Cerebellar nuclear complex (tissue), 1 donor: ENCODE data around the gene SLC31A1.

Source experiments
- DNase-seq, 2 experiments: peaks; one replicate each; lab custom pipeline; 2025; lab: John Stamatoyannopoulos, UW

The SLC31A1 gene

DNA sequence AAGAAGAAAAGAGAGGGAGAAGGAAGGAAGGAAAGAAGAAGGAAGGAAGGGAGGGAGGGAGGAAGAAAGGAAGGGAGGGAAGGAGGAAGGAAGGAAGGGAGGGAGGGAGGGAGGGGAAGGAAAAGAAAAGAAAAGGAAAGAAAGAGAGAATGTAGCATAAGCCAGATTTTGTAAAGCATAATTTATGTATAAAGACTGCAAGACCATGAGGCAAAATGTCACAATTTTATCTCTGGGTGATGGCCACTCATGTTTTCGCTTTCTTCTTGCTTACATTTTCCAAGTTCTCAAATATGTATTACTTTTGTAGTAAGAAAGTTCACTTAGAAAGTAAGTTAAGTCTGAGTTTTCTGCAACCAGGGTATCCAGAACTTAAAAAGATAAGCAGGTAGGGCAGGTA lies 85.2 kb downstream of the SLC31A1 start:
- no peak for DNase-seq

- no peak for DNase-seq
These were observed 86.1 kb downstream of the SLC31A1 start for GRCh38 chr9:113307396-113307975.

- no peak for DNase-seq
These were observed 88.0 kb downstream of the SLC31A1 start for GRCh38 chr9:113309204-113309813.

- no peak for DNase-seq
These were observed 89.2 kb downstream of the SLC31A1 start for GRCh38 chr9:113310538-113310937.

- no peak for DNase-seq
These were observed 90.6 kb downstream of the SLC31A1 start for GRCh38 chr9:113311961-113312360.

- no peak for DNase-seq
These were observed 91.9 kb downstream of the SLC31A1 start for GRCh38 chr9:113313261-113313660.
